CD8-positive, alpha-beta memory T cell (primary cell): ENCODE data around the gene EPAS1. TPM values are rescaled to one million over a fixed set of nuclear protein-coding genes. Genes with fewer than 3 reads are reported as not detected.

ENCODE experiments used
- CTCF ChIA-PET: fragments of 350-600 bp; sonication (Branson Sonifier 250); formaldehyde crosslinking; loops from one replicate; lab custom pipeline; 2021; ENCODE audit warnings: antibody characterized with exemption; lab: Charles Lee
- POLR2A ChIA-PET: fragments of 350-600 bp; sonication (Branson Sonifier 250); formaldehyde crosslinking; loops from one replicate; lab custom pipeline; 2021; ENCODE audit warnings: antibody characterized with exemption; lab: Charles Lee
- DNase-seq, 5 donors: peaks; one replicate each; pipeline versions ENCODE4 v3.0.0 to v3.0.0-alpha.2; 2020 to 2022; ENCODE audit warnings: mixed read lengths in 1 of 5
- H3K27ac ChIP-seq: one replicate; pipeline ENCODE4 v1.7.0; 2013; ENCODE audit warnings: low read depth, mild to moderate bottlenecking, low read length, moderate library complexity
- H3K27me3 ChIP-seq: 2 replicates; pipeline ENCODE4 v1.7.0; 2013; ENCODE audit warnings: low read length, mild to moderate bottlenecking; ENCODE audit not compliant: insufficient read depth, poor library complexity, severe bottlenecking
- H3K36me3 ChIP-seq: 2 replicates; pipeline ENCODE4 v1.7.0; 2013; ENCODE audit warnings: mild to moderate bottlenecking, low read length, moderate library complexity; ENCODE audit not compliant: insufficient read depth
- H3K4me1 ChIP-seq: 2 replicates; pipeline ENCODE4 v1.7.0; 2013; ENCODE audit warnings: mild to moderate bottlenecking, low read length, moderate library complexity; ENCODE audit not compliant: insufficient read depth
- H3K4me3 ChIP-seq: 2 replicates; pipeline ENCODE4 v1.7.0; 2013; ENCODE audit warnings: mild to moderate bottlenecking, low read length
- H3K9me3 ChIP-seq: 2 replicates; pipeline ENCODE4 v1.7.0; 2013; ENCODE audit warnings: mild to moderate bottlenecking, low read length
- H3K27ac Mint-ChIP-seq, 8 donors: one replicate each; pipeline ENCODE4 v1.8.0; 2020 to 2021; ENCODE audit warnings: mixed read lengths in 8 of 8, mild to moderate bottlenecking in 6 of 8, inconsistent platforms in 3 of 8, moderate library complexity in 3 of 8
- H3K27me3 Mint-ChIP-seq, 2 donors: one replicate each; pipeline ENCODE4 v1.8.0; 2020 to 2021; ENCODE audit warnings: mixed read lengths in 2 of 2, mild to moderate bottlenecking in 1 of 2, moderate library complexity in 1 of 2
- H3K36me3 Mint-ChIP-seq, 3 donors: one replicate each; pipeline ENCODE4 v1.8.0; 2020 to 2021; ENCODE audit warnings: mixed read lengths in 3 of 3, inconsistent platforms in 1 of 3, mild to moderate bottlenecking in 1 of 3
- H3K4me1 Mint-ChIP-seq, 3 donors: one replicate each; pipeline ENCODE4 v1.8.0; 2020 to 2021; ENCODE audit warnings: mixed read lengths in 3 of 3, inconsistent platforms in 1 of 3, mild to moderate bottlenecking in 1 of 3
- H3K4me3 Mint-ChIP-seq, 7 donors: one replicate each; pipeline ENCODE4 v1.8.0; 2020 to 2021; ENCODE audit warnings: mixed read lengths in 7 of 7, mild to moderate bottlenecking in 6 of 7, moderate library complexity in 4 of 7, inconsistent platforms in 2 of 7
- H3K9me3 Mint-ChIP-seq, 5 donors: one replicate each; pipeline ENCODE4 v1.8.0; 2020 to 2022; ENCODE audit warnings: mixed read lengths in 5 of 5, mild to moderate bottlenecking in 3 of 5, moderate library complexity in 2 of 5, inconsistent platforms in 1 of 5
- polyA plus RNA-seq: library from polyadenylated mRNA; unstranded; fragments of 300-500 nt; fragmentation: Illumina TruSeq; gene quantifications from one replicate; pipeline ENCODE4 v1.2.3, GENCODE V29; 2021
- total RNA-seq, 2 experiments: library from RNA; stranded (reverse); gene quantifications; one replicate each; pipeline ENCODE4 v1.2.3, GENCODE V29; 2021

Gene EPAS1
- total and polyA plus RNA-seq, 3 experiments from 2014 or later, result 1.4 to 14.5 (median 9.0) TPM

- no peak overlapping the region for H3K27ac Mint-ChIP-seq
- no peaks in the 10 kb centered on the region for H3K9me3 ChIP-seq
- H3K36me3 Mint-ChIP-seq, result no peaks in the 10 kb centered on the region
- no peaks in the 10 kb centered on the region for H3K27me3 ChIP-seq
- H3K4me1 ChIP-seq, result no peaks in the 10 kb centered on the region
- H3K27ac ChIP-seq, result no peak overlapping the region
- H3K4me3 ChIP-seq, result no peak overlapping the region
- no peak for DNase-seq
- no peaks in the 10 kb centered on the region for H3K4me1 Mint-ChIP-seq
- no peaks in the 10 kb centered on the region for H3K36me3 ChIP-seq
- CTCF ChIA-PET, result no interaction called here
- H3K9me3 Mint-ChIP-seq, result no peaks in the 10 kb centered on the region
- H3K27me3 Mint-ChIP-seq, result peaks cover 1 to 27% of the 10 kb centered on the region in 2 donors
- H3K4me3 Mint-ChIP-seq, result no peak overlapping the region
- POLR2A ChIA-PET, result no interaction called here
These were observed 22.5 kb downstream of the EPAS1 start for GRCh38 chr2:46319711-46320110.

DNA sequence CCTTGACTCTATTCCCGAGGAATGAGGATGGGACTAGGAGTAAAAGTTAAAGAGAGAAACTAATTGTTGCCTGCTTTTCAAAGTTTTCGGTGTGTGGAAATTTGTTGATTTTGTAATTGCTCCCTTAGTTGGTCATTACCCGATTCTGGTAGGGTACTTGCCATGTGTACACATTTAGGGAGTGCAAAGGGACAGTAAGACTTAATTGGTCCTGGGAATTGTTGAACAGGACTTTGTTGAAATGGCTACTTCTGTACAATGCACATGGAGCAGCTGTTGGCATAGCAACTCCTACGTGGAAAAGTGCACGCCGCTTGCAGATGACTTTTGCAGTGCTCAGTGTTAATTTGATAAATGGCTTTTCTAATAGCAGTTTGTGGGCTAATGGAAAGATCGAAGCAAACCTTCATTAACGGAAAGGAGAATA is 22.9 kb downstream of the EPAS1 start:
- CTCF ChIA-PET, result no interaction called here
- H3K4me3 Mint-ChIP-seq, result no peak overlapping the region
- peak overlapping the region in 1 of 8 donors; percentile 66 for H3K27ac Mint-ChIP-seq
- H3K4me1 Mint-ChIP-seq, result no peaks in the 10 kb centered on the region
- H3K27me3 ChIP-seq, result no peaks in the 10 kb centered on the region
- no peak for DNase-seq
- H3K4me1 ChIP-seq, result no peaks in the 10 kb centered on the region
- POLR2A ChIA-PET, result no interaction called here
- H3K27ac ChIP-seq, result no peak overlapping the region
- no peaks in the 10 kb centered on the region for H3K36me3 Mint-ChIP-seq
- no peak overlapping the region for H3K4me3 ChIP-seq
- H3K9me3 ChIP-seq, result no peaks in the 10 kb centered on the region
- H3K9me3 Mint-ChIP-seq, result no peaks in the 10 kb centered on the region
- H3K27me3 Mint-ChIP-seq, result peaks cover 1 to 24% of the 10 kb centered on the region in 2 donors
- H3K36me3 ChIP-seq, result no peaks in the 10 kb centered on the region

GRCh38 chr2:46323730-46324129 is 26.5 kb downstream of the EPAS1 start:
- POLR2A ChIA-PET, result no interaction called here
- H3K27ac Mint-ChIP-seq, result no peak overlapping the region
- peaks cover 0 to 9% (median 0%) of the 10 kb centered on the region in 3 donors for H3K4me1 Mint-ChIP-seq
- Histone ChIP-seq H3K27ac (no peak overlapping the region), H3K9me3 (no peaks in the 10 kb centered on the region), H3K4me3 (no peak overlapping the region), H3K36me3 (no peaks in the 10 kb centered on the region), H3K27me3 (no peaks in the 10 kb centered on the region), H3K4me1 (no peaks in the 10 kb centered on the region)
- peaks cover 1 to 24% of the 10 kb centered on the region in 2 donors for H3K27me3 Mint-ChIP-seq
- no peak overlapping the region for H3K4me3 Mint-ChIP-seq
- DNase-seq, result no peak
- no peaks in the 10 kb centered on the region for H3K9me3 Mint-ChIP-seq
- no peaks in the 10 kb centered on the region for H3K36me3 Mint-ChIP-seq
- CTCF ChIA-PET, result no interaction called here

DNA sequence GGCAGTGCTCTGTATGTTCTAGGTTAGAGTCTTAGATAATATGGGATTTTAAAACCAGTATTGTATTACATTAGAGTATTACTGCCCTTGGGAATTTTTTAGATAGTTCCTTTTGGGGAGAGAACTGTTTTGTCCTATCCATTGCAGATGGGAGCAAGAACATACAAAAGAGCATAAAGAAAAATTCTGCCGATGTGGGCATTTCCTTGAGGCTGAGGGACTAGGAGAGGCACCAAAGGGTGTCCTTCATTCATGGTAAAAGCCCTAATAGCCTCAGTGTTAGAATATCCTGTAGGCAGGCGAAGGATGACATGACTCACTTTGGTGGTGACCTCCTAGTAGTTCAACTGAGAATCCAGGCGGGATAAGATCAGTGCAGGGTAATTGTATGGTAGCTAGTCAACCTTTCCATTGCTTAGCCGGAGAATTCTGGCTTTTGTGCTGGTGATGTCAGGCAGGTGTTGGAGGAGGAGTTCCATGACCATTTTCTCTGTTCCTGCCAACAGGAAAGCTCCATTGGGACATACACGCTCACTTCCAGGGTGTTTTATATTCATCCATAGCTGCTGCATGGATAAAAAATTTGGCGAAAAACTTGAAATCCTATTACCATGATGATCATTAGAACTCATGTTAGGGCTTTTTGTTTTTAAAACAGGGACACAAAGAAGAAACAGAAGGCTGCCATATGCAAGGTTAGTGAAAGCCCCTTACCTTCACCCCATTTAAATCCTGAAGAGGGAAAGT is 28.1 kb downstream of the EPAS1 start:
- POLR2A ChIA-PET, result no interaction called here
- no peaks in the 10 kb centered on the region for H3K9me3 ChIP-seq
- CTCF ChIA-PET, result no interaction called here
- peaks cover 0 to 9% (median 0%) of the 10 kb centered on the region in 3 donors for H3K4me1 Mint-ChIP-seq
- peaks cover 0 to 21% of the 10 kb centered on the region in 2 donors for H3K27me3 Mint-ChIP-seq
- no peaks in the 10 kb centered on the region for H3K27me3 ChIP-seq
- H3K4me3 Mint-ChIP-seq, result no peak overlapping the region
- no peak for DNase-seq
- no peak overlapping the region for H3K27ac Mint-ChIP-seq
- H3K9me3 Mint-ChIP-seq, result no peaks in the 10 kb centered on the region
- H3K4me1 ChIP-seq, result no peaks in the 10 kb centered on the region
- H3K4me3 ChIP-seq, result no peak overlapping the region
- H3K36me3 Mint-ChIP-seq, result no peaks in the 10 kb centered on the region
- no peaks in the 10 kb centered on the region for H3K36me3 ChIP-seq
- H3K27ac ChIP-seq, result no peak overlapping the region

- no peak overlapping the region for H3K4me3 ChIP-seq
- H3K9me3 ChIP-seq, result no peaks in the 10 kb centered on the region
- H3K4me1 ChIP-seq, result no peaks in the 10 kb centered on the region
- Mint-ChIP-seq H3K4me3 (no peak overlapping the region), H3K36me3 (no peaks in the 10 kb centered on the region), H3K27ac (no peak overlapping the region), H3K4me1 (peaks cover 0 to 9% (median 0%) of the 10 kb centered on the region in 3 donors), H3K9me3 (no peaks in the 10 kb centered on the region), H3K27me3 (peaks cover 0 to 21% of the 10 kb centered on the region in 2 donors)
- CTCF ChIA-PET, result interaction anchor here (0.8 kb wide), 1 partner anchor 47 kb away, joined by 3 read pairs; no protein-coding TSS in a partner anchor
- no peak overlapping the region for H3K27ac ChIP-seq
- no peaks in the 10 kb centered on the region for H3K27me3 ChIP-seq
- DNase-seq, result no peak
- H3K36me3 ChIP-seq, result no peaks in the 10 kb centered on the region
- POLR2A ChIA-PET, result no interaction called here
These were observed 29.2 kb downstream of the EPAS1 start for GRCh38 chr2:46326231-46326980.

DNA sequence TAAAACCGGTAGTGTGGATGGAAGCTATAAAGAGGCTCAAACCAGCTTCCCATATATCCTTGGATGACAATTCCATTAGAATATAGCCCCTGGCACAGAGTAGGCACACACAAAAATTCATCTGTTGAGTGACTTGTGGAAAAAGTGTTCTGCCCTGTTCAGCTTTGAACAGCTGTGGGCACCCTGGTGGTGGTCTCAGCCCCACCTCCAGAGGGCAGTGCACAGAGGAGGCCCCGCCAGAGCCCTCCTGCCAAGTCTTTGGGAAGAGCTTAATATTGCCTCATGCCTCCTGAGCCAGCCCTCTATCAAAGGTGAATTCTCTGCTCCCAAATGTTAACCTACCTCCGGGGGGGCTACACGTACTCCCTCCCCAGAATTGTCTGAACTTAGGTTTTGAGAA is 30.4 kb downstream of the EPAS1 start:
- POLR2A ChIA-PET, result no interaction called here
- Histone ChIP-seq H3K27me3 (no peaks in the 10 kb centered on the region), H3K4me1 (no peaks in the 10 kb centered on the region), H3K4me3 (no peak overlapping the region), H3K36me3 (no peaks in the 10 kb centered on the region), H3K27ac (no peak overlapping the region), H3K9me3 (no peaks in the 10 kb centered on the region)
- Mint-ChIP-seq H3K4me1 (peaks cover 0 to 9% (median 0%) of the 10 kb centered on the region in 3 donors), H3K27ac (no peak overlapping the region), H3K36me3 (no peaks in the 10 kb centered on the region), H3K9me3 (no peaks in the 10 kb centered on the region), H3K4me3 (no peak overlapping the region), H3K27me3 (peaks cover 3 to 12% of the 10 kb centered on the region in 2 donors)
- CTCF ChIA-PET, result interaction anchor here (0.8 kb wide), 2 partner anchors 9 to 99 kb away, joined by 3 read pairs; no protein-coding TSS in a partner anchor
- no peak for DNase-seq

- CTCF ChIA-PET, result no interaction called here
- no peaks in the 10 kb centered on the region for H3K4me1 ChIP-seq
- H3K27me3 ChIP-seq, result no peaks in the 10 kb centered on the region
- Mint-ChIP-seq H3K4me3 (no peak overlapping the region), H3K9me3 (no peaks in the 10 kb centered on the region), H3K36me3 (no peaks in the 10 kb centered on the region), H3K27me3 (peaks cover 3 to 6% of the 10 kb centered on the region in 2 donors), H3K27ac (no peak overlapping the region), H3K4me1 (peaks cover 0 to 9% (median 0%) of the 10 kb centered on the region in 3 donors)
- no peak for DNase-seq
- H3K27ac ChIP-seq, result no peak overlapping the region
- H3K4me3 ChIP-seq, result no peak overlapping the region
- POLR2A ChIA-PET, result no interaction called here
- no peaks in the 10 kb centered on the region for H3K36me3 ChIP-seq
- no peaks in the 10 kb centered on the region for H3K9me3 ChIP-seq
These were observed 31.1 kb downstream of the EPAS1 start for GRCh38 chr2:46328291-46328690.

GRCh38 chr2:46328829-46329228 is 31.6 kb downstream of the EPAS1 start:
- H3K27ac Mint-ChIP-seq, result no peak overlapping the region
- ChIA-PET POLR2A (no interaction called here), CTCF (no interaction called here)
- no peaks in the 10 kb centered on the region for H3K27me3 ChIP-seq
- H3K36me3 Mint-ChIP-seq, result no peaks in the 10 kb centered on the region
- no peaks in the 10 kb centered on the region for H3K36me3 ChIP-seq
- H3K4me3 Mint-ChIP-seq, result no peak overlapping the region
- no peaks in the 10 kb centered on the region for H3K9me3 ChIP-seq
- no peak overlapping the region for H3K4me3 ChIP-seq
- H3K4me1 Mint-ChIP-seq, result peaks cover 0 to 9% (median 2%) of the 10 kb centered on the region in 3 donors
- no peaks in the 10 kb centered on the region for H3K9me3 Mint-ChIP-seq
- DNase-seq, result no peak
- H3K27me3 Mint-ChIP-seq, result peaks cover under 1 to 3% of the 10 kb centered on the region in 2 donors
- H3K4me1 ChIP-seq, result no peaks in the 10 kb centered on the region
- H3K27ac ChIP-seq, result no peak overlapping the region
